Measurements from ENCODE around the gene PLA2G4E. TPM values are rescaled to one million over a fixed set of nuclear protein-coding genes. Genes with fewer than 3 reads are reported as not detected.

PLA2G4E gene
- total and polyA plus RNA-seq, 9 donors = 0.02 to 0.11 TPM; not detected in 7

GRCh38 chr15:42048821-42049200, 28.0 kb upstream of the PLA2G4E start:
- Histone ChIP-seq H3K27ac (no peak overlapping the region), H3K36me3 (no peaks in the 10 kb centered on the region), H3K4me1 (ENCODE audit: insufficient read depth) (peaks cover 5% of the 10 kb centered on the region), H3K27me3 (no peaks in the 10 kb centered on the region), H3K4me3 (no peak overlapping the region), H3K9me3 (no peaks in the 10 kb centered on the region)
- intact Hi-C loops (cut with DNase I) = no loop called here
- WGBS, 3 donors = 79 to 87% (median 81%) methylated on average over 8 of the region's 8 CpGs
- no peak for TF ChIP-seq EP300 (IDR thresholded peaks at IDR 0.05)
- no peak for TF ChIP-seq CTCF (IDR thresholded peaks at IDR 0.05)
- no peak for TF ChIP-seq POLR2A (IDR thresholded peaks at IDR 0.05)
- no peak for DNase-seq

- H3K27ac ChIP-seq = no peak overlapping the region
- H3K4me1 ChIP-seq (ENCODE audit: insufficient read depth) = peaks cover 5% of the 10 kb centered on the region
- WGBS, 3 donors = 89 to 91% (median 91%) methylated on average over 9 of the region's 9 CpGs
- DNase-seq = no peak
- TF ChIP-seq CTCF (IDR thresholded peaks at IDR 0.05) (no peak), POLR2A (IDR thresholded peaks at IDR 0.05) (no peak), EP300 (IDR thresholded peaks at IDR 0.05) (no peak)
- H3K36me3 ChIP-seq = no peaks in the 10 kb centered on the region
- no peak overlapping the region for H3K4me3 ChIP-seq
- no peaks in the 10 kb centered on the region for H3K9me3 ChIP-seq
- intact Hi-C loops (cut with DNase I) = no loop called here
- H3K27me3 ChIP-seq = no peaks in the 10 kb centered on the region
These were observed 27.4 kb upstream of the PLA2G4E start for GRCh38 chr15:42048080-42048820.

GRCh38 chr15:42046597-42046996, 25.8 kb upstream of the PLA2G4E start:
- no peaks in the 10 kb centered on the region for H3K9me3 ChIP-seq
- 92 to 100% (median 98%) methylated on average over 2 of the region's 2 CpGs for WGBS, 3 donors
- H3K4me1 ChIP-seq (ENCODE audit: insufficient read depth) = peaks cover 5% of the 10 kb centered on the region
- no peak overlapping the region for H3K4me3 ChIP-seq
- intact Hi-C loops (cut with DNase I) = loop anchor here in 1 of 4 donors (2.0 kb wide), 1 partner anchor 48 kb away; no protein-coding TSS in a partner anchor
- H3K27ac ChIP-seq = no peak overlapping the region
- TF ChIP-seq POLR2A (IDR thresholded peaks at IDR 0.05) (no peak), CTCF (IDR thresholded peaks at IDR 0.05) (no peak), EP300 (IDR thresholded peaks at IDR 0.05) (no peak)
- no peaks in the 10 kb centered on the region for H3K27me3 ChIP-seq
- no peak for DNase-seq
- H3K36me3 ChIP-seq = no peaks in the 10 kb centered on the region

- WGBS, 3 donors = 10 to 22% (median 15%) methylated on average over 8 of the region's 8 CpGs
- no peak overlapping the region for H3K4me3 ChIP-seq
- intact Hi-C loops (cut with DNase I) = no loop called here
- DNase-seq = peak in 2 of 5 donors; percentile 23 to 54
- H3K36me3 ChIP-seq = no peaks in the 10 kb centered on the region
- H3K27ac ChIP-seq = no peak overlapping the region
- TF ChIP-seq EP300 (IDR thresholded peaks at IDR 0.05) = no peak
- no peak for TF ChIP-seq CTCF (IDR thresholded peaks at IDR 0.05)
- TF ChIP-seq POLR2A (IDR thresholded peaks at IDR 0.05) = no peak
- H3K4me1 ChIP-seq (ENCODE audit: insufficient read depth) = peaks cover 5% of the 10 kb centered on the region
- no peaks in the 10 kb centered on the region for H3K27me3 ChIP-seq
- H3K9me3 ChIP-seq = no peaks in the 10 kb centered on the region
These were observed 24.4 kb upstream of the PLA2G4E start for GRCh38 chr15:42045211-42045615.
